Measurements from ENCODE around the gene PLCL2.

GRCh38 chr3:17132286-17133115 is 247.7 kb downstream of the PLCL2 start:
- TF ChIP-seq, protein P1, sequence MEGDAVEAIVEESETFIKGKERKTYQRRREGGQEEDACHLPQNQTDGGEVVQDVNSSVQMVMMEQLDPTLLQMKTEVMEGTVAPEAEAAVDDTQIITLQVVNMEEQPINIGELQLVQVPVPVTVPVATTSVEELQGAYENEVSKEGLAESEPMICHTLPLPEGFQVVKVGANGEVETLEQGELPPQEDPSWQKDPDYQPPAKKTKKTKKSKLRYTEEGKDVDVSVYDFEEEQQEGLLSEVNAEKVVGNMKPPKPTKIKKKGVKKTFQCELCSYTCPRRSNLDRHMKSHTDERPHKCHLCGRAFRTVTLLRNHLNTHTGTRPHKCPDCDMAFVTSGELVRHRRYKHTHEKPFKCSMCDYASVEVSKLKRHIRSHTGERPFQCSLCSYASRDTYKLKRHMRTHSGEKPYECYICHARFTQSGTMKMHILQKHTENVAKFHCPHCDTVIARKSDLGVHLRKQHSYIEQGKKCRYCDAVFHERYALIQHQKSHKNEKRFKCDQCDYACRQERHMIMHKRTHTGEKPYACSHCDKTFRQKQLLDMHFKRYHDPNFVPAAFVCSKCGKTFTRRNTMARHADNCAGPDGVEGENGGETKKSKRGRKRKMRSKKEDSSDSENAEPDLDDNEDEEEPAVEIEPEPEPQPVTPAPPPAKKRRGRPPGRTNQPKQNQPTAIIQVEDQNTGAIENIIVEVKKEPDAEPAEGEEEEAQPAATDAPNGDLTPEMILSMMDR (IDR thresholded peaks at IDR 0.05): no peak
- TF ChIP-seq POLR2A (IDR thresholded peaks at IDR 0.05) (no peak), EP300 (IDR thresholded peaks at IDR 0.05) (no peak)
